Thyroid gland (tissue), 4 donors: ENCODE data around the gene SNX13. TPM values are rescaled to one million over a fixed set of nuclear protein-coding genes. Genes with fewer than 3 reads are reported as not detected.

Experiments used
- DNase-seq, 2 donors: peaks; one replicate each; pipeline ENCODE4 v3.0.0-alpha.2; 2019
- H3K27ac ChIP-seq, 3 donors: fragments of 200-600 bp; sonication (generic); 1 replicate in 2 of 3; 2 replicates in 1 of 3; pipeline ENCODE4 v1.5.1; 2016 to 2019; ENCODE audit warnings: mild to moderate bottlenecking in 1 of 3, moderate library complexity in 1 of 3
- H3K27me3 ChIP-seq: fragments of 200-600 bp; sonication (generic); one replicate; pipeline ENCODE4 v1.5.1; 2019
- H3K36me3 ChIP-seq, 2 donors: fragments of 200-600 bp; sonication (generic); one replicate each; pipeline ENCODE4 v1.5.1; 2016 to 2019
- H3K4me1 ChIP-seq, 2 donors: fragments of 200-600 bp; sonication (generic); one replicate each; pipeline ENCODE4 v1.5.1; 2017 to 2019
- H3K4me3 ChIP-seq, 3 donors: fragments of 200-600 bp; sonication (generic); replicated peaks in 1 of 3; 1 replicate in 2 of 3; 2 replicates in 1 of 3; pipeline ENCODE4 v1.5.1; 2016; ENCODE audit warnings: mild to moderate bottlenecking in 1 of 3
- H3K9me3 ChIP-seq: fragments of 200-600 bp; sonication (generic); one replicate; pipeline ENCODE4 v1.5.1; 2017
- CTCF ChIP-seq, 6 experiments: fragments of 200-600 bp in 3 of 6; fragments of 450-650 bp in 3 of 6; sonication (generic) in 3 of 6; IDR thresholded peaks; one replicate each; pipeline ENCODE4 v1.5.1; 2016 to 2019; ENCODE audit warnings: antibody characterized with exemption in 6 of 6, mild to moderate bottlenecking in 2 of 6, inconsistent platforms in 1 of 6, moderate library complexity in 1 of 6
- POLR2A ChIP-seq, 2 donors: fragments of 450-650 bp; IDR thresholded peaks; one replicate each; pipeline ENCODE4 v1.6.1; 2017; ENCODE audit warnings: antibody characterized with exemption in 2 of 2, mild to moderate bottlenecking in 2 of 2, moderate library complexity in 1 of 2
- WGBS, 2 donors: methylation state at CpG; one replicate each; pipeline ENCODE4 v1.1.5; 2017; 5-methylcytosine and 5-hydroxymethylcytosine counted together
- intact Hi-C: fragments of 100-400 bp; cut with DNase I; formaldehyde crosslinking; loops from one replicate; pipeline ENCODE4 v1.15.1; 2023
- total RNA-seq, 4 donors: library from RNA; depleted of rRNA; stranded (reverse); fragments of >200 nt; gene quantifications; one replicate each; pipeline ENCODE4 v1.2.3, GENCODE V29; 2016

The SNX13 gene
- total RNA-seq, 4 donors from 2014 or later: 102 to 242 (median 141) TPM

- H3K36me3 ChIP-seq: no peaks in the 10 kb centered on the region
- no peak for DNase-seq
- TF ChIP-seq POLR2A (IDR thresholded peaks at IDR 0.05) (no peak), CTCF (IDR thresholded peaks at IDR 0.05) (no peak)
- H3K9me3 ChIP-seq: no peaks in the 10 kb centered on the region
- WGBS, 2 donors: 98 to 100% methylated on average over 1 of the region's 1 CpG
- intact Hi-C loops: no loop called here
- H3K27ac ChIP-seq: no peak overlapping the region
- no peaks in the 10 kb centered on the region for H3K27me3 ChIP-seq
- H3K4me3 ChIP-seq: no peak overlapping the region
- no peaks in the 10 kb centered on the region for H3K4me1 ChIP-seq
These were observed 33.3 kb downstream of the SNX13 start for GRCh38 chr7:17907014-17907413.

GRCh38 chr7:17903337-17903736 is 37.0 kb downstream of the SNX13 start:
- TF ChIP-seq CTCF (IDR thresholded peaks at IDR 0.05) (no peak), POLR2A (IDR thresholded peaks at IDR 0.05) (no peak)
- no peak for DNase-seq
- Histone ChIP-seq H3K36me3 (no peaks in the 10 kb centered on the region), H3K4me1 (no peaks in the 10 kb centered on the region), H3K4me3 (no peak overlapping the region), H3K9me3 (no peaks in the 10 kb centered on the region), H3K27me3 (no peaks in the 10 kb centered on the region), H3K27ac (no peak overlapping the region)
- intact Hi-C loops: no loop called here

DNA sequence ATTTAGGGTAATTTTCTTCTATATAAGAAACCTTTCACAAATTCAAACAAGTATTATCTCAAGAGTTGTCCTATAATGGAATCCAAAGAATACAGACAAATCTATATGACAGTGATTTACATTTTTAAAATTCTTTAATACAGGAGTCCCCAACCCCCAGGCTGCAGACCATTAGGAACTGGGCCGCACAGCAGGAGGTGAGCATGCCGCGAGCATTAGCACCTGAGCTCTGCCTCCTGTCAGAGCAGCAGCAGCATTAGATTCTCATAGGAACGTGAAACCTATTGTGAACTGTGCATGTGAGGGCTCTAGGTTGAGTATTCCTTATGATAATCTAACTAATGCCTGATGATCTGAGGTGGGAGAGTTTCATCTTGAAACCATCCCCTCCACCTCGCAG is 37.7 kb downstream of the SNX13 start:
- Histone ChIP-seq H3K27ac (no peak overlapping the region), H3K27me3 (no peaks in the 10 kb centered on the region), H3K4me1 (no peaks in the 10 kb centered on the region), H3K9me3 (no peaks in the 10 kb centered on the region), H3K4me3 (no peak overlapping the region), H3K36me3 (no peaks in the 10 kb centered on the region)
- no peak for DNase-seq
- no peak for TF ChIP-seq CTCF (IDR thresholded peaks at IDR 0.05)
- intact Hi-C loops: no loop called here
- WGBS, 2 donors: 81 to 89% methylated on average over 5 of the region's 5 CpGs

DNA sequence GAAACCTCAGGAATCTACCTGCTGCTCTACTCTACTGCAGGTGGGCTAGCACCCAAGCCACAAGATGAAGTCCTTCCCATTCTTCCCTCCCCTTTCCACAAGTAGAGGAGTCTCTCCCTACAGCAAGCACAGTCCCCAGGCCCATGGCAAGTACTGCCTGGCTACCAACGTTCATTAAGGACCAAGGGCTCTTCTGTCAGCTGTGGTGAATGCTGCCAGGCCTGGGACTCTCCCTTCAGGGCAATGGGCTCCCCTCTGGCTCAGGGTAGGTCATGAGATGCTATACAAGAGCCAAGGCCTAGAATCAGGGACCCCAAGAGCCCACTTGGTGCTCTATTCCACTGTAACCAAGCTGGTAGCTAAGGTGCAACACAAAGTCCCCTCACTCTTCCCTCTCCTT is 39.8 kb downstream of the SNX13 start:
- intact Hi-C loops: no loop called here

DNA sequence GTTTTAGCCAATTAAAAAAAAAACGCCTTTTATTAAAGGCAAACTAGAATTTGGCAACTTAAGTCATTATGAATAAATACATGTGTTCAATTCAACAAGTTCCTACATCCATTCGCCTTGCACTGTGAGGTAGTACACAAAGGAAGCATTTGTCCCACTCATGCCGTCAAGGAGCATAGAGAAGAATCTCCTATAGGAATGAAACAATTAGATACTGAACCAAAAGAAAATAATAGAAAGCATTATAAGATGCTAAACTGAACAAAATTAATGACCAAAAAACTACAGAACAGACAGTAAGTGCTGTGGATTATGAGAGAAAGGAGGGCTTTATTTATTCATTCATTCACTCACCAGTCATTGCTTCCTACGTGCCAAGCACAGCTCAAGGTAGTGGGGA is 42.2 kb downstream of the SNX13 start:
- Histone ChIP-seq H3K27ac (no peak overlapping the region), H3K4me1 (no peaks in the 10 kb centered on the region), H3K4me3 (no peak overlapping the region), H3K9me3 (no peaks in the 10 kb centered on the region), H3K36me3 (no peaks in the 10 kb centered on the region), H3K27me3 (no peaks in the 10 kb centered on the region)
- WGBS, 2 donors: 96 to 98% methylated on average over 4 of the region's 4 CpGs
- intact Hi-C loops: no loop called here
- no peak for DNase-seq
- TF ChIP-seq CTCF (IDR thresholded peaks at IDR 0.05) (no peak), POLR2A (IDR thresholded peaks at IDR 0.05) (no peak)

More for the DNA sequence above, 39.8 kb downstream of the SNX13 start:
- no peak for DNase-seq
- Histone ChIP-seq H3K36me3 (no peaks in the 10 kb centered on the region), H3K27me3 (no peaks in the 10 kb centered on the region), H3K9me3 (no peaks in the 10 kb centered on the region), H3K4me1 (no peaks in the 10 kb centered on the region), H3K4me3 (no peak overlapping the region), H3K27ac (no peak overlapping the region)
- TF ChIP-seq CTCF (IDR thresholded peaks at IDR 0.05): no peak
- TF ChIP-seq POLR2A (IDR thresholded peaks at IDR 0.05): no peak
- 92 to 100% methylated on average over 1 of the region's 1 CpG for WGBS, 2 donors
